ACHN (cell line): Measurements from ENCODE around the gene ALDH1A2.
"Not testable (repeated sequence)": the region's sequence is repeated elsewhere in the genome, so short reads cannot be mapped to it uniquely, and the experiment has no call there.

Experiments used
- DNase-seq: peaks from one replicate; pipeline ENCODE4 v3.0.0-alpha.2; 2015
- in situ Hi-C: cut with HindIII; loops from 2 replicates; pipeline ENCODE4 v1.10.0; 2017; ENCODE audit warnings: low sequenced_read_pairs, low pct_ligation_motif_present, low pct_unique_long_range_greater_than_20kb

ALDH1A2 gene

GRCh38 chr15:58065445-58066041 is at the start of gene ALDH1A2:
TSS of gene ALDH1A2 (minus strand) at chr15:58065711. CDS start at chr15:58065650, 61 bp downstream.
- in situ Hi-C loops: no loop called here
- DNase-seq: no peak

- in situ Hi-C loops: no loop called here
Measured at GRCh38 chr15:58114812-58115211, 49.3 kb upstream of the ALDH1A2 start.

GRCh38 chr15:58114388-58114787 is 48.9 kb upstream of the ALDH1A2 start:
- in situ Hi-C loops: no loop called here
- no peak for DNase-seq

More at GRCh38 chr15:58114812-58115211, 49.3 kb upstream of the ALDH1A2 start:
- no peak for DNase-seq

GRCh38 chr15:58113358-58113757 is 47.8 kb upstream of the ALDH1A2 start:
- DNase-seq, in situ Hi-C loops: not testable (repeated sequence)

- in situ Hi-C loops: no loop called here
Measured at GRCh38 chr15:58111718-58112104, 46.2 kb upstream of the ALDH1A2 start.

GRCh38 chr15:58110999-58111717 is 45.6 kb upstream of the ALDH1A2 start:
- DNase-seq: no peak
- in situ Hi-C loops: no loop called here

More at GRCh38 chr15:58111718-58112104, 46.2 kb upstream of the ALDH1A2 start:
- no peak for DNase-seq

GRCh38 chr15:58109419-58109818 is 43.9 kb upstream of the ALDH1A2 start:
- DNase-seq: no peak
- in situ Hi-C loops: no loop called here

- in situ Hi-C loops: no loop called here
Measured at GRCh38 chr15:58108117-58108516, 42.6 kb upstream of the ALDH1A2 start.

GRCh38 chr15:58103482-58103881 is 38.0 kb upstream of the ALDH1A2 start:
- in situ Hi-C loops: no loop called here
- no peak for DNase-seq

More at GRCh38 chr15:58108117-58108516, 42.6 kb upstream of the ALDH1A2 start:
- DNase-seq: no peak

- in situ Hi-C loops: no loop called here
- DNase-seq: no peak
Measured at GRCh38 chr15:58096529-58097084, 31.1 kb upstream of the ALDH1A2 start.

GRCh38 chr15:58095415-58095814 is 29.9 kb upstream of the ALDH1A2 start:
- DNase-seq: no peak
- in situ Hi-C loops: no loop called here

- in situ Hi-C loops: no loop called here
- DNase-seq: no peak
Measured at GRCh38 chr15:58087871-58088270, 22.4 kb upstream of the ALDH1A2 start.

GRCh38 chr15:58086491-58086890 is 21.0 kb upstream of the ALDH1A2 start:
- no peak for DNase-seq
- in situ Hi-C loops: no loop called here

GRCh38 chr15:58083526-58083925 is 18.0 kb upstream of the ALDH1A2 start:
- no peak for DNase-seq
- in situ Hi-C loops: no loop called here

- no peak for DNase-seq
- in situ Hi-C loops: no loop called here
Measured at GRCh38 chr15:58081891-58082290, 16.4 kb upstream of the ALDH1A2 start.

- DNase-seq: no peak
- in situ Hi-C loops: no loop called here
Measured at GRCh38 chr15:58081456-58081855, 15.9 kb upstream of the ALDH1A2 start.

- DNase-seq, in situ Hi-C loops: not testable (repeated sequence)
Measured at GRCh38 chr15:58080959-58081358, 15.4 kb upstream of the ALDH1A2 start.

GRCh38 chr15:58080398-58080797 is 14.9 kb upstream of the ALDH1A2 start:
- in situ Hi-C loops: no loop called here
- no peak for DNase-seq

- in situ Hi-C loops: no loop called here
- DNase-seq: no peak
Measured at GRCh38 chr15:58078591-58078990, 13.1 kb upstream of the ALDH1A2 start.

GRCh38 chr15:58077427-58077826 is 11.9 kb upstream of the ALDH1A2 start:
- DNase-seq: no peak
- in situ Hi-C loops: no loop called here
